GM12878 (cell line): Measurements from ENCODE around the gene IFT27. TPM values are rescaled to one million over a fixed set of nuclear protein-coding genes. Genes with fewer than 3 reads are reported as not detected.

ENCODE experiments used
- ATAC-seq: fragments of 200-7000 bp; cut with Tn5 transposase; 3 replicates; pipeline ENCODE4 v1.9.1; 2020; ENCODE audit warnings: mild to moderate bottlenecking, moderate library complexity
- BruUV-seq: library from RNA; stranded (reverse); fragments of 400-500 nt; replicated peaks from 2 replicates; lab custom pipeline; 2021; lab: Mats Ljungman, UMichigan
- CTCF ChIA-PET: fragments of 300-600 bp; sonication (Branson Sonifier 250); formaldehyde crosslinking; extraction: SDS; loops from one replicate; lab custom pipeline; 2021; ENCODE audit warnings: inconsistent platforms; lab: Yijun Ruan, JAX
- POLR2A ChIA-PET: fragments of 350-600 bp; formaldehyde crosslinking; extraction: SDS; loops from one replicate; lab custom pipeline; 2021; ENCODE audit warnings: inconsistent platforms; lab: Charles Lee
- RAD21 ChIA-PET: fragments of 300-600 bp; sonication (Branson Sonifier 250); formaldehyde crosslinking; loops from one replicate; lab custom pipeline; 2023; ENCODE audit warnings: antibody characterized with exemption; ENCODE audit not compliant: unreplicated experiment; lab: Charles Lee
- SMC1A ChIA-PET: fragments of 300-600 bp; sonication (Branson Sonifier 250); formaldehyde crosslinking; loops from one replicate; lab custom pipeline; 2023; ENCODE audit not compliant: unreplicated experiment, uncharacterized antibody; lab: Charles Lee
- DNase-seq: peaks from one replicate; pipeline ENCODE4 v3.0.0-alpha.2; 2011; ENCODE audit warnings: low read depth, low spot score
- FAIRE-seq: peaks from 3 replicates; lab custom pipeline; 2011; peaks lifted over from hg19 to GRCh38; lab: Jason Lieb, UNC
- H2AFZ ChIP-seq: 2 replicates; pipeline ENCODE4 v1.6.0; 2011; ENCODE audit warnings: low read depth, low read length, control low read depth; ENCODE audit not compliant: control insufficient read depth
- H3K27ac ChIP-seq: 2 replicates; pipeline ENCODE4 v1.5.1; 2011; ENCODE audit warnings: control low read depth; ENCODE audit not compliant: control insufficient read depth, insufficient read depth
- H3K27me3 ChIP-seq, 2 experiments: replicated peaks in 1 of 2; 2 replicates each; pipeline versions ENCODE4 v1.6.0 to v1.6.1; 2011; ENCODE audit warnings: low read length in 1 of 2; ENCODE audit not compliant: control insufficient read depth in 2 of 2, insufficient read depth in 2 of 2
- H3K36me3 ChIP-seq, 2 experiments: 2 replicates each; pipeline ENCODE4 v1.5.1; 2011; ENCODE audit warnings: low read length in 1 of 2; ENCODE audit not compliant: control insufficient read depth in 2 of 2, insufficient read depth in 2 of 2
- H3K4me1 ChIP-seq: 2 replicates; pipeline ENCODE4 v1.6.1; 2011; ENCODE audit warnings: mild to moderate bottlenecking, low read length, moderate library complexity, mixed read lengths; ENCODE audit not compliant: control insufficient read depth, insufficient read depth
- H3K4me2 ChIP-seq: 2 replicates; pipeline ENCODE4 v1.6.0; 2011; ENCODE audit warnings: control low read depth; ENCODE audit not compliant: control insufficient read depth, insufficient read depth
- H3K4me3 ChIP-seq: fragments of 200-600 bp; sonication (generic); 2 replicates; pipeline ENCODE4 v1.5.1; 2016
- H3K79me2 ChIP-seq: 2 replicates; pipeline ENCODE4 v1.6.0; 2011; ENCODE audit warnings: low read length; ENCODE audit not compliant: control insufficient read depth, insufficient read depth
- H3K9ac ChIP-seq: 2 replicates; pipeline ENCODE4 v1.8.0; 2011; ENCODE audit warnings: low read length, control low read depth, mixed read lengths; ENCODE audit not compliant: control insufficient read depth, insufficient read depth
- H3K9me3 ChIP-seq: replicated peaks from 3 replicates; pipeline ENCODE4 v1.5.1; 2011; ENCODE audit warnings: mild to moderate bottlenecking, low read length; ENCODE audit not compliant: control insufficient read depth, insufficient read depth
- H4K20me1 ChIP-seq: 2 replicates; pipeline ENCODE4 v1.6.0; 2011; ENCODE audit not compliant: control insufficient read depth, insufficient read depth
- DPF2 ChIP-seq: fragments of 450-650 bp; IDR thresholded peaks from 2 replicates; pipeline ENCODE4 v1.6.1; 2017; ENCODE audit warnings: mild to moderate bottlenecking
- IKZF1 ChIP-seq: fragments of 450-650 bp; conservative IDR thresholded peaks from 2 replicates; pipeline ENCODE4 v1.6.1; 2017; ENCODE audit warnings: antibody characterized with exemption, mild to moderate bottlenecking
- SMARCA5 ChIP-seq: fragments of 450-650 bp; IDR thresholded peaks from 2 replicates; pipeline ENCODE4 v1.6.1; 2017; ENCODE audit warnings: mild to moderate bottlenecking
- WGBS: methylation state at CpG from one replicate; pipeline ENCODE4 v1.1.6; 2016; ENCODE audit warnings: low lambda C conversion rate; ENCODE audit not compliant: insufficient replicate concordance, insufficient coverage; ENCODE audit errors: missing lambda C conversion rate; 5-methylcytosine and 5-hydroxymethylcytosine counted together
- in situ Hi-C: fragments of 300-500 bp; cut with MboI; formaldehyde crosslinking; loops from 9 replicates; pipeline ENCODE4 v1.14.3; 2018; ENCODE audit warnings: mixed read lengths
- intact Hi-C: fragments of 100-400 bp; cut with micrococcal nuclease; formaldehyde crosslinking; loops from one replicate; pipeline ENCODE4 v1.14.2; 2022; ENCODE audit not compliant: unreplicated experiment
- polyA plus RNA-seq, 11 experiments: library from polyadenylated mRNA; depleted of rRNA in 4 of 11; unstranded in 6 of 11; stranded (reverse) in 5 of 11; fragments of >200 nt; fragmentation: Nextera tagmentation in 4 of 11; fragmentation: Illumina TruSeq in 1 of 11; extraction: Ambion mirVana in 4 of 11; extraction: Trizol in 1 of 11; gene quantifications; 1 replicate in 1 of 11; 2 replicates in 10 of 11; pipeline versions ENCODE4 v1.2.1 to v1.2.3, GENCODE V29; 2011 to 2016; ENCODE audit warnings: inconsistent platforms in 2 of 11, missing spikeins in 2 of 11, low read depth in 1 of 11
- total RNA-seq, 4 experiments: library from RNA; depleted of rRNA in 3 of 4; stranded (reverse); fragments of >200 nt in 3 of 4; fragmentation: Illumina TruSeq in 1 of 4; extraction: Trizol in 1 of 4; gene quantifications; 2 replicates each; pipeline versions ENCODE4 v1.2.1 to v1.2.3, GENCODE V29; 2013 to 2021
- TF ChIP-seq, protein P1 (sequence below): IDR thresholded peaks from 2 replicates; pipeline ENCODE4 v1.6.1; 2012; ENCODE audit warnings: improper control_type of control experiment, low read depth, low read length; ENCODE audit not compliant: insufficient replicate concordance
- TF ChIP-seq, protein P2 (sequence below): fragments of 450-650 bp; IDR thresholded peaks from 2 replicates; pipeline ENCODE4 v1.6.1; 2014; ENCODE audit warnings: mild to moderate bottlenecking
- TF ChIP-seq, protein P3 (sequence below): fragments of 450-650 bp; IDR thresholded peaks from 2 replicates; pipeline ENCODE4 v1.6.1; 2016; ENCODE audit warnings: mild to moderate bottlenecking, moderate library complexity, borderline replicate concordance

The IFT27 gene
- total and polyA plus RNA-seq, 10 of the 15 experiments (the other 5 are each of a cell fraction or from before 2014, with no cell fraction given) = 2.7 to 32.5 (median 10.2) TPM

DNA sequence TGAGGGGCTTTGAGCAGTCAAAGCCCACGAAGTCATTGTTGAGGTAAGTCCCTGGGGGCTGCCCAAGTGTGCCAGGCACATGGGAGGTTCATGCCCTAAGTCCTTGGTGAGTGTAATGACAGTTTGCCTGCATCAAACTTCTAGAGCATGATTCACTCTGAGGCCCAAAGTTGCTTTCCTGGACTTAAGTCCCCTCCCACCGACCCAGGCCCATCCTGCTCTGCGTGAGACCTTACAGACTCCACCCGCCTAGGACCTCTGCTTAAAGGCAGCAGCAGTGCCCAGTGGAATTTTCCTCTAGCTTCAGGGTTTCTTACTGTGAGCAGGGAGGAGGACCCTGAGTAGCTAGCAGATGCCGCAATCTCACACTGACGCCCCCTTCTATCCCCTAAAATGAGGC, 46.7 kb upstream of the IFT27 start:
- BruUV-seq = no TSS peak
- TF ChIP-seq, protein P1, sequence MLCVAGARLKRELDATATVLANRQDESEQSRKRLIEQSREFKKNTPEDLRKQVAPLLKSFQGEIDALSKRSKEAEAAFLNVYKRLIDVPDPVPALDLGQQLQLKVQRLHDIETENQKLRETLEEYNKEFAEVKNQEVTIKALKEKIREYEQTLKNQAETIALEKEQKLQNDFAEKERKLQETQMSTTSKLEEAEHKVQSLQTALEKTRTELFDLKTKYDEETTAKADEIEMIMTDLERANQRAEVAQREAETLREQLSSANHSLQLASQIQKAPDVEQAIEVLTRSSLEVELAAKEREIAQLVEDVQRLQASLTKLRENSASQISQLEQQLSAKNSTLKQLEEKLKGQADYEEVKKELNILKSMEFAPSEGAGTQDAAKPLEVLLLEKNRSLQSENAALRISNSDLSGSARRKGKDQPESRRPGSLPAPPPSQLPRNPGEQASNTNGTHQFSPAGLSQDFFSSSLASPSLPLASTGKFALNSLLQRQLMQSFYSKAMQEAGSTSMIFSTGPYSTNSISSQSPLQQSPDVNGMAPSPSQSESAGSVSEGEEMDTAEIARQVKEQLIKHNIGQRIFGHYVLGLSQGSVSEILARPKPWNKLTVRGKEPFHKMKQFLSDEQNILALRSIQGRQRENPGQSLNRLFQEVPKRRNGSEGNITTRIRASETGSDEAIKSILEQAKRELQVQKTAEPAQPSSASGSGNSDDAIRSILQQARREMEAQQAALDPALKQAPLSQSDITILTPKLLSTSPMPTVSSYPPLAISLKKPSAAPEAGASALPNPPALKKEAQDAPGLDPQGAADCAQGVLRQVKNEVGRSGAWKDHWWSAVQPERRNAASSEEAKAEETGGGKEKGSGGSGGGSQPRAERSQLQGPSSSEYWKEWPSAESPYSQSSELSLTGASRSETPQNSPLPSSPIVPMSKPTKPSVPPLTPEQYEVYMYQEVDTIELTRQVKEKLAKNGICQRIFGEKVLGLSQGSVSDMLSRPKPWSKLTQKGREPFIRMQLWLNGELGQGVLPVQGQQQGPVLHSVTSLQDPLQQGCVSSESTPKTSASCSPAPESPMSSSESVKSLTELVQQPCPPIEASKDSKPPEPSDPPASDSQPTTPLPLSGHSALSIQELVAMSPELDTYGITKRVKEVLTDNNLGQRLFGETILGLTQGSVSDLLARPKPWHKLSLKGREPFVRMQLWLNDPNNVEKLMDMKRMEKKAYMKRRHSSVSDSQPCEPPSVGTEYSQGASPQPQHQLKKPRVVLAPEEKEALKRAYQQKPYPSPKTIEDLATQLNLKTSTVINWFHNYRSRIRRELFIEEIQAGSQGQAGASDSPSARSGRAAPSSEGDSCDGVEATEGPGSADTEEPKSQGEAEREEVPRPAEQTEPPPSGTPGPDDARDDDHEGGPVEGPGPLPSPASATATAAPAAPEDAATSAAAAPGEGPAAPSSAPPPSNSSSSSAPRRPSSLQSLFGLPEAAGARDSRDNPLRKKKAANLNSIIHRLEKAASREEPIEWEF = no peak
- no peak for TF ChIP-seq DPF2
- TF ChIP-seq IKZF1 = no peak
- TF ChIP-seq SMARCA5 = no peak
- TF ChIP-seq, protein P2, sequence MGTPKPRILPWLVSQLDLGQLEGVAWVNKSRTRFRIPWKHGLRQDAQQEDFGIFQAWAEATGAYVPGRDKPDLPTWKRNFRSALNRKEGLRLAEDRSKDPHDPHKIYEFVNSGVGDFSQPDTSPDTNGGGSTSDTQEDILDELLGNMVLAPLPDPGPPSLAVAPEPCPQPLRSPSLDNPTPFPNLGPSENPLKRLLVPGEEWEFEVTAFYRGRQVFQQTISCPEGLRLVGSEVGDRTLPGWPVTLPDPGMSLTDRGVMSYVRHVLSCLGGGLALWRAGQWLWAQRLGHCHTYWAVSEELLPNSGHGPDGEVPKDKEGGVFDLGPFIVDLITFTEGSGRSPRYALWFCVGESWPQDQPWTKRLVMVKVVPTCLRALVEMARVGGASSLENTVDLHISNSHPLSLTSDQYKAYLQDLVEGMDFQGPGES = no peak
- TF ChIP-seq, protein P3, sequence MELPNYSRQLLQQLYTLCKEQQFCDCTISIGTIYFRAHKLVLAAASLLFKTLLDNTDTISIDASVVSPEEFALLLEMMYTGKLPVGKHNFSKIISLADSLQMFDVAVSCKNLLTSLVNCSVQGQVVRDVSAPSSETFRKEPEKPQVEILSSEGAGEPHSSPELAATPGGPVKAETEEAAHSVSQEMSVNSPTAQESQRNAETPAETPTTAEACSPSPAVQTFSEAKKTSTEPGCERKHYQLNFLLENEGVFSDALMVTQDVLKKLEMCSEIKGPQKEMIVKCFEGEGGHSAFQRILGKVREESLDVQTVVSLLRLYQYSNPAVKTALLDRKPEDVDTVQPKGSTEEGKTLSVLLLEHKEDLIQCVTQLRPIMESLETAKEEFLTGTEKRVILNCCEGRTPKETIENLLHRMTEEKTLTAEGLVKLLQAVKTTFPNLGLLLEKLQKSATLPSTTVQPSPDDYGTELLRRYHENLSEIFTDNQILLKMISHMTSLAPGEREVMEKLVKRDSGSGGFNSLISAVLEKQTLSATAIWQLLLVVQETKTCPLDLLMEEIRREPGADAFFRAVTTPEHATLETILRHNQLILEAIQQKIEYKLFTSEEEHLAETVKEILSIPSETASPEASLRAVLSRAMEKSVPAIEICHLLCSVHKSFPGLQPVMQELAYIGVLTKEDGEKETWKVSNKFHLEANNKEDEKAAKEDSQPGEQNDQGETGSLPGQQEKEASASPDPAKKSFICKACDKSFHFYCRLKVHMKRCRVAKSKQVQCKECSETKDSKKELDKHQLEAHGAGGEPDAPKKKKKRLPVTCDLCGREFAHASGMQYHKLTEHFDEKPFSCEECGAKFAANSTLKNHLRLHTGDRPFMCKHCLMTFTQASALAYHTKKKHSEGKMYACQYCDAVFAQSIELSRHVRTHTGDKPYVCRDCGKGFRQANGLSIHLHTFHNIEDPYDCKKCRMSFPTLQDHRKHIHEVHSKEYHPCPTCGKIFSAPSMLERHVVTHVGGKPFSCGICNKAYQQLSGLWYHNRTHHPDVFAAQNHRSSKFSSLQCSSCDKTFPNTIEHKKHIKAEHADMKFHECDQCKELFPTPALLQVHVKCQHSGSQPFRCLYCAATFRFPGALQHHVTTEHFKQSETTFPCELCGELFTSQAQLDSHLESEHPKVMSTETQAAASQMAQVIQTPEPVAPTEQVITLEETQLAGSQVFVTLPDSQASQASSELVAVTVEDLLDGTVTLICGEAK = no peak
- TF ChIP-seq, all 136 proteins: peak for 0
- ChIA-PET SMC1A (no interaction called here), POLR2A (no interaction called here), RAD21 (no interaction called here), CTCF (no interaction called here)
- no peak overlapping the region for H3K9ac ChIP-seq
- ATAC-seq (no peak), DNase-seq (no peak), FAIRE-seq (no peak)
- H3K36me3 ChIP-seq = no peaks in the 10 kb centered on the region
- H3K27me3 ChIP-seq = peaks cover 7 to 8% of the 10 kb centered on the region in 2 experiments; a peak in 3 of 4 replicates
- no peaks in the 10 kb centered on the region for H4K20me1 ChIP-seq
- intact Hi-C loops (no loop called here), in situ Hi-C loops (no loop called here)
- no peaks in the 10 kb centered on the region for H3K79me2 ChIP-seq
- 40% methylated on average over 6 of the region's 6 CpGs for WGBS
- H3K4me2 ChIP-seq = no peak overlapping the region
- H3K27ac ChIP-seq = no peak overlapping the region
- H2AFZ ChIP-seq = no peak overlapping the region
- no peaks in the 10 kb centered on the region for H3K9me3 ChIP-seq
- no peaks in the 10 kb centered on the region for H3K4me1 ChIP-seq
- H3K4me3 ChIP-seq = no peak overlapping the region
